MM.1S (cell line): Measurements from ENCODE around the gene NELFA.

Experiments
- EZH2phosphoT487 ChIP-seq: fragments of 300-600 bp; sonication (generic); IDR thresholded peaks from 2 replicates; pipeline ENCODE4 v1.6.1; 2018; ENCODE audit warnings: antibody characterized with exemption, low read length
- TF ChIP-seq, protein P1 (sequence below): fragments of 300-600 bp; sonication (generic); IDR thresholded peaks from 2 replicates; pipeline ENCODE4 v1.5.1; 2016; ENCODE audit warnings: antibody characterized with exemption, low read length, mixed read lengths

DNA sequence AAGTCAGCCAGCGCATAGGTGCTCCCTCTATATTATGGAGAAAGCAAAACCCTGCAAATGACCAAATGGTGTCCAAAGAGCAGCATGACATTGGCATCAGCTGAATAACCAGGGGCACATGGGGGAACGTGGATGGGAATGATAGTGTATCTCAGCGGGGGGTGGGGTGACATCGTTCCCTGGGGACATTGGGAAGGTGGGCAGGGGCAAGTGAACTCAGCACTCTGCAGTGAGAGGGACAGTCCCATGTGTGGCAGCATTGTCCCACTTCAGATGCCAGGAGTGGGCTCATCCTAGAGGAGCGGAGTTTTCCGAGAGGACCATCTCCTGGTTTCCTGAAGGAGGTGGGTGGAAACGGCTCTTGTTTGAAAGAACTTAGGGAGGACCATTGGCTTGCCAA lies 64.8 kb downstream of the NELFA start:
- TF ChIP-seq, protein P1, sequence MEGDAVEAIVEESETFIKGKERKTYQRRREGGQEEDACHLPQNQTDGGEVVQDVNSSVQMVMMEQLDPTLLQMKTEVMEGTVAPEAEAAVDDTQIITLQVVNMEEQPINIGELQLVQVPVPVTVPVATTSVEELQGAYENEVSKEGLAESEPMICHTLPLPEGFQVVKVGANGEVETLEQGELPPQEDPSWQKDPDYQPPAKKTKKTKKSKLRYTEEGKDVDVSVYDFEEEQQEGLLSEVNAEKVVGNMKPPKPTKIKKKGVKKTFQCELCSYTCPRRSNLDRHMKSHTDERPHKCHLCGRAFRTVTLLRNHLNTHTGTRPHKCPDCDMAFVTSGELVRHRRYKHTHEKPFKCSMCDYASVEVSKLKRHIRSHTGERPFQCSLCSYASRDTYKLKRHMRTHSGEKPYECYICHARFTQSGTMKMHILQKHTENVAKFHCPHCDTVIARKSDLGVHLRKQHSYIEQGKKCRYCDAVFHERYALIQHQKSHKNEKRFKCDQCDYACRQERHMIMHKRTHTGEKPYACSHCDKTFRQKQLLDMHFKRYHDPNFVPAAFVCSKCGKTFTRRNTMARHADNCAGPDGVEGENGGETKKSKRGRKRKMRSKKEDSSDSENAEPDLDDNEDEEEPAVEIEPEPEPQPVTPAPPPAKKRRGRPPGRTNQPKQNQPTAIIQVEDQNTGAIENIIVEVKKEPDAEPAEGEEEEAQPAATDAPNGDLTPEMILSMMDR = no peak
- no peak for TF ChIP-seq EZH2phosphoT487
